Activated CD4-positive, alpha-beta memory T cell treated with anti-CD3 and anti-CD28 coated beads for 36 hours (primary cell): Measurements from ENCODE around the gene CST8. TPM values are rescaled to one million over a fixed set of nuclear protein-coding genes. Genes with fewer than 3 reads are reported as not detected.

Experiments
- CTCF ChIA-PET: fragments of 350-600 bp; sonication (Branson Sonifier 250); formaldehyde crosslinking; loops from one replicate; lab custom pipeline; 2021; ENCODE audit warnings: antibody characterized with exemption, inconsistent platforms; lab: Charles Lee
- POLR2A ChIA-PET: fragments of 350-600 bp; sonication (Branson Sonifier 250); formaldehyde crosslinking; loops from one replicate; lab custom pipeline; 2021; ENCODE audit warnings: antibody characterized with exemption; lab: Charles Lee
- DNase-seq: peaks from one replicate; pipeline ENCODE4 v3.0.0-alpha.2; 2020
- H3K27ac Mint-ChIP-seq: one replicate; pipeline ENCODE4 v1.8.0; 2021; ENCODE audit warnings: mixed read lengths
- H3K27me3 Mint-ChIP-seq: one replicate; pipeline ENCODE4 v1.8.0; 2021; ENCODE audit warnings: mixed read lengths
- H3K36me3 Mint-ChIP-seq: one replicate; pipeline ENCODE4 v1.8.0; 2021; ENCODE audit warnings: mixed read lengths
- H3K4me1 Mint-ChIP-seq: one replicate; pipeline ENCODE4 v1.8.0; 2021; ENCODE audit warnings: low read depth, mixed read lengths
- H3K4me3 Mint-ChIP-seq: one replicate; pipeline ENCODE4 v1.8.0; 2021; ENCODE audit warnings: mild to moderate bottlenecking, mixed read lengths
- H3K9me3 Mint-ChIP-seq: one replicate; pipeline ENCODE4 v1.8.0; 2021; ENCODE audit warnings: mixed read lengths
- intact Hi-C: fragments of 100-400 bp; cut with micrococcal nuclease; formaldehyde crosslinking; loops from one replicate; pipeline ENCODE4 v1.15.1; 2023
- total RNA-seq, 2 experiments: library from RNA; stranded (reverse); gene quantifications; one replicate each; pipeline ENCODE4 v1.2.3, GENCODE V29; 2021

The CST8 gene
- total RNA-seq, 2 experiments from 2014 or later, result not detected

- intact Hi-C loops, result no loop called here
- Mint-ChIP-seq H3K27ac (no peak overlapping the region), H3K4me1 (no peaks in the 10 kb centered on the region), H3K4me3 (no peak overlapping the region), H3K27me3 (peaks cover 3% of the 10 kb centered on the region), H3K36me3 (no peaks in the 10 kb centered on the region), H3K9me3 (no peaks in the 10 kb centered on the region)
- POLR2A ChIA-PET, result no interaction called here
- DNase-seq, result no peak
- CTCF ChIA-PET, result no interaction called here
These were observed 18.5 kb downstream of the CST8 start for GRCh38 chr20:23509247-23509913.

- no peaks in the 10 kb centered on the region for H3K9me3 Mint-ChIP-seq
- DNase-seq, result no peak
- no peaks in the 10 kb centered on the region for H3K36me3 Mint-ChIP-seq
- intact Hi-C loops, result no loop called here
- no peak overlapping the region for H3K4me3 Mint-ChIP-seq
- CTCF ChIA-PET, result no interaction called here
- H3K4me1 Mint-ChIP-seq, result no peaks in the 10 kb centered on the region
- POLR2A ChIA-PET, result no interaction called here
- H3K27me3 Mint-ChIP-seq, result peaks cover 3% of the 10 kb centered on the region
- H3K27ac Mint-ChIP-seq, result no peak overlapping the region
These were observed 19.2 kb downstream of the CST8 start for GRCh38 chr20:23510000-23510590.

- intact Hi-C loops, result no loop called here
- Mint-ChIP-seq H3K36me3 (no peaks in the 10 kb centered on the region), H3K27me3 (peaks cover 4% of the 10 kb centered on the region), H3K27ac (no peak overlapping the region), H3K4me1 (no peaks in the 10 kb centered on the region), H3K9me3 (no peaks in the 10 kb centered on the region), H3K4me3 (no peak overlapping the region)
- no peak for DNase-seq
- ChIA-PET CTCF (no interaction called here), POLR2A (no interaction called here)
These were observed 22.2 kb downstream of the CST8 start for GRCh38 chr20:23513164-23513563.

DNA sequence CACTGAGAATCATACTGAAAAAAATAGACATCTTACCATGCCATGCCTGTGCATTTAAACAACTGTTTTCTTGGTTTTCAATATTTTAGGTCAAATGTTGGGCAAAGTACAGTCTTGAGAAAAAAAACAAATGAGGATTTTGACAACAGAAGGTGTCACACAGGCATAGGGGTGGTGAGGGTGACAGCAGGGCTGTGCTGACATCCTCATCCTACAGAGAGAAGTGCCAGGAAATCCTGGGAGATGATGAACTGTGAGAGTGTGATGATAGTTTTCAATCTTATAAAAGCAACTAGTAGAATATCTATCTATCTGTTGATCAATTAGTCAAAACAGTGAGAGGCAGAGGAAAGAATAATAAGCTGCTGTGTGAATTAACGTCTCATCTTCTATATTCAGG is 23.9 kb downstream of the CST8 start:
- Mint-ChIP-seq H3K9me3 (no peaks in the 10 kb centered on the region), H3K27ac (no peak overlapping the region), H3K4me1 (no peaks in the 10 kb centered on the region), H3K4me3 (no peak overlapping the region), H3K27me3 (peaks cover 4% of the 10 kb centered on the region), H3K36me3 (no peaks in the 10 kb centered on the region)
- intact Hi-C loops, result no loop called here
- no peak for DNase-seq
- CTCF ChIA-PET, result no interaction called here
- POLR2A ChIA-PET, result no interaction called here

DNA sequence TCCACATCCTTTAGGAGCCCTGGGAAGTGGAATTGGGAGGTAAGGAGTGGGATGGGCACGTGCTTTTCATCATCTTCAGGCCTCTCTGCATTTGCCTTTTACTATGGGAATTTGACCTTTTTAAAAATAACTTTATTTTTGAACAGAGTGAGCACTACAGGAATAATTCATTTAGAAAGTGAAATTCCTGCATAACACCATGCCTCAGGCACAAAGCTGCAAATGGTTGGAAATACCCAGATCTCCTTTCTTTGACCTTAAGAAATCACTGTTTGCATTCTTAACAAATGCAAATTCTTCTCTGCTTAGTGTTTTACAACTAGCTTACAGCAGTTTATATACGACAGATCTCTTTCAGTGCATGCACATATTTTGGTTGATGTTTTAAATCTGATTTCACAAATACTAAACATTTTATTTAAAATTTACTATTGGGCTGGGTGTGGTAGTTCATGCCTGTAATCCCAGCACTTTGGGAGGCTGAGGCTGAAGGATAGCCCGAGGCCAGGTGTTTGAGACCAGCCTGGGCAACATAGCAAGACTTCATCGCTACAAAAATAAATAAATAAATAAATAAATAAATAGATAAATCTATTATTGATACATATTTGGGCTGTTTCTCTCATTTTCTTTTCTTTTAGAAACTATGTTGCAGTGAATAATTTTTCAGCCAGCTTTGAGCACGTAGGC is 24.5 kb downstream of the CST8 start:
- H3K4me3 Mint-ChIP-seq, result no peak overlapping the region
- POLR2A ChIA-PET, result no interaction called here
- H3K9me3 Mint-ChIP-seq, result no peaks in the 10 kb centered on the region
- no peaks in the 10 kb centered on the region for H3K36me3 Mint-ChIP-seq
- H3K27ac Mint-ChIP-seq, result no peak overlapping the region
- intact Hi-C loops, result no loop called here
- no peak for DNase-seq
- H3K27me3 Mint-ChIP-seq, result peaks cover 4% of the 10 kb centered on the region
- no peaks in the 10 kb centered on the region for H3K4me1 Mint-ChIP-seq
- CTCF ChIA-PET, result no interaction called here

GRCh38 chr20:23517719-23518118 is 26.8 kb downstream of the CST8 start:
- Mint-ChIP-seq H3K27me3 (peaks cover 4% of the 10 kb centered on the region), H3K9me3 (no peaks in the 10 kb centered on the region), H3K4me3 (no peak overlapping the region), H3K36me3 (no peaks in the 10 kb centered on the region), H3K4me1 (no peaks in the 10 kb centered on the region), H3K27ac (no peak overlapping the region)
- POLR2A ChIA-PET, result no interaction called here
- intact Hi-C loops, result no loop called here
- CTCF ChIA-PET, result no interaction called here
- DNase-seq, result no peak

GRCh38 chr20:23519556-23519955 is 28.6 kb downstream of the CST8 start:
- ChIA-PET POLR2A (no interaction called here), CTCF (no interaction called here)
- H3K27me3 Mint-ChIP-seq, result peaks cover 7% of the 10 kb centered on the region
- no peaks in the 10 kb centered on the region for H3K9me3 Mint-ChIP-seq
- DNase-seq, result no peak
- intact Hi-C loops, result no loop called here
- no peak overlapping the region for H3K27ac Mint-ChIP-seq
- H3K4me1 Mint-ChIP-seq, result no peaks in the 10 kb centered on the region
- H3K36me3 Mint-ChIP-seq, result no peaks in the 10 kb centered on the region
- H3K4me3 Mint-ChIP-seq, result no peak overlapping the region

DNA sequence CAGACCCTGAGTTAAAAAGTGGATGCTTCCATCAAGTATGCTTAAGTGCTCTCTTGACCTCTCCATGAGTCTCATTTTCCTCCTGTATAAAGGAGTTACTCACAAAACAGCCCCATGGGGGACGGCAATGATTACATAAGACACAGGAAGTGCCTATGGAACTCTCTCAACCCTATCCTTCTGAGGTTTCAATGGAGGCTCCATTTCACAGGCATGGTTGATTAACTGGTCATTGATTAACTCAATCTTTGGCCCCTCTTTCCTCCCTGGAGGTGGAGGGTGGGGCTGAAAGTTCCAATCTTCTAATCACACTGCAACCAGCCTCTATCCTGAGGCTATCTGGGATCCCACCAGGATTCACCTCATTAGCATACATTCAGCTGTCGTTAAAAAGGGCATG is 29.3 kb downstream of the CST8 start:
- intact Hi-C loops, result no loop called here
- CTCF ChIA-PET, result no interaction called here
- POLR2A ChIA-PET, result no interaction called here
- Mint-ChIP-seq H3K36me3 (no peaks in the 10 kb centered on the region), H3K27me3 (peaks cover 7% of the 10 kb centered on the region), H3K9me3 (no peaks in the 10 kb centered on the region), H3K4me1 (no peaks in the 10 kb centered on the region), H3K27ac (no peak overlapping the region), H3K4me3 (no peak overlapping the region)
- no peak for DNase-seq

DNA sequence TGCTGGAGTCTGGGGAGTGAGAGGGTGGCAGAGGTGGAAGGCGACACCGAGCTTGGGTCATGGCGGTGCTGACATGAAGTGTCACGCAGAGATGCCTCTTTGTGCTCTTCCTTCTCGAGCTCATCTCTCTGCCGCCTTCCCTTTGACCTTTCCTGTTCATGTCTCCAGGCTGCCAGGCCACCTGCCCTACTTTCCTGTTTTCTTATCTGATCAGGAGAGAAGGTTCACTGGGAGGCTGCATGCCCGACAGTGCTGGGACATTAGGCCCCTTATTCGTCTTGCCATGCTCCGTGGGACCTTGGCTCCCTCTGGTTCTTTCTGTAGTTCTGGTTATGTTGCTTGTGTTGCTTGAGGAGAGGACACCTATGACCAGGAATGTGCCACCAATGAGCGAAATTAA is 33.2 kb downstream of the CST8 start:
- intact Hi-C loops, result no loop called here
- DNase-seq, result no peak
- Mint-ChIP-seq H3K36me3 (peaks cover 3% of the 10 kb centered on the region), H3K9me3 (peaks cover 15% of the 10 kb centered on the region), H3K4me1 (no peaks in the 10 kb centered on the region), H3K4me3 (no peak overlapping the region), H3K27me3 (peaks cover 6% of the 10 kb centered on the region), H3K27ac (no peak overlapping the region)
- ChIA-PET POLR2A (no interaction called here), CTCF (no interaction called here)

- Mint-ChIP-seq H3K27me3 (peaks cover 10% of the 10 kb centered on the region), H3K9me3 (peaks cover 24% of the 10 kb centered on the region), H3K4me3 (no peak overlapping the region), H3K36me3 (peaks cover 3% of the 10 kb centered on the region), H3K27ac (no peak overlapping the region), H3K4me1 (peaks cover 2% of the 10 kb centered on the region)
- no peak for DNase-seq
- CTCF ChIA-PET, result no interaction called here
- POLR2A ChIA-PET, result no interaction called here
- intact Hi-C loops, result no loop called here
These were observed 35.9 kb downstream of the CST8 start for GRCh38 chr20:23526850-23527249.

DNA sequence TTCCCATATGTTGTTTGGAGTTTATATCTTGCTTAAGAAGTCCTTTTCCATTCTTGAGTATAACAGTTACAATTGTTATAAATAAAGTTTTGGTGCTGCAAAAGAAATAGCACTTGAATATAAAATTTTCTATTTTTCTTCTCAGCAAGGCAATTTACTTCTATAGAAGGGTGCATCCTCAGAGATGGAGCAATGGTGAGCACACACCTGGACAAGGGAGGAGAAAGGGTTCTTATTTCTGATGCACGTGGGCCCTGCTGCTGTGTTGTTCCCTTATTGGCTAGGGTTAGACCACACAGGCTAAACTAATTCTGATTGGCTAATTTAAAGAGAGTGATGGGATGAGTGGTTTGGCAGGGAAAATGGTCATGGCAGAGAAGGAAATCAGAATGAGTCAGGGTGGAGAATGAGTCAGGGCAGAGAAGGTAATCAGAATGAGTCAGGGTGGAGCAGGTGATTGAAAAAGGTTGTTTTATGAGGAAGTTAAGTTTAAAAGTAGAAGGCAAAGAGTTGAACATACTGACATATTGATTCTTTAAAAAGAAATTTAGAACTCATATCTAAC is 38.0 kb downstream of the CST8 start:
- H3K27ac Mint-ChIP-seq, result no peak overlapping the region
- H3K27me3 Mint-ChIP-seq, result peaks cover 9% of the 10 kb centered on the region
- H3K4me1 Mint-ChIP-seq, result peaks cover 2% of the 10 kb centered on the region
- intact Hi-C loops, result loop anchor here (1.0 kb wide), 1 partner anchor 32 kb away; no protein-coding TSS in a partner anchor
- no peak overlapping the region for H3K4me3 Mint-ChIP-seq
- ChIA-PET CTCF (no interaction called here), POLR2A (no interaction called here)
- peaks cover 24% of the 10 kb centered on the region for H3K9me3 Mint-ChIP-seq
- DNase-seq, result no peak
- peaks cover 3% of the 10 kb centered on the region for H3K36me3 Mint-ChIP-seq

- POLR2A ChIA-PET, result no interaction called here
- Mint-ChIP-seq H3K36me3 (peaks cover 3% of the 10 kb centered on the region), H3K4me1 (peaks cover 2% of the 10 kb centered on the region), H3K9me3 (peaks cover 24% of the 10 kb centered on the region), H3K27me3 (peaks cover 7% of the 10 kb centered on the region), H3K27ac (no peak overlapping the region), H3K4me3 (no peak overlapping the region)
- intact Hi-C loops, result no loop called here
- CTCF ChIA-PET, result no interaction called here
- DNase-seq, result no peak
These were observed 40.1 kb downstream of the CST8 start for GRCh38 chr20:23530937-23531567.
